Kidney (tissue), 14 donors: ENCODE measurements around the gene TNFRSF11A. TPM values are rescaled to one million over a fixed set of nuclear protein-coding genes. Genes with fewer than 3 reads are reported as not detected.

Experiments used
- DNase-seq, 5 donors: peaks; one replicate each; pipeline ENCODE4 v3.0.0-alpha.2; 2013 to 2020
- FAIRE-seq: peaks from 2 replicates; lab custom pipeline; 2012; peaks lifted over from hg19 to GRCh38; lab: Jason Lieb, UNC
- H3K27ac ChIP-seq, 2 donors: one replicate each; pipeline ENCODE4 v1.7.0; 2013; ENCODE audit warnings: low read depth in 2 of 2, low read length in 2 of 2, inconsistent platforms in 1 of 2
- H3K27me3 ChIP-seq: one replicate; pipeline ENCODE4 v1.7.1; 2013; ENCODE audit warnings: low read length, inconsistent platforms; ENCODE audit not compliant: control insufficient read depth, insufficient read depth
- H3K36me3 ChIP-seq, 3 donors: one replicate each; pipeline versions ENCODE4 v1.7.0 to v1.7.1; 2013; ENCODE audit warnings: low read length in 3 of 3, control low read depth in 1 of 3, inconsistent platforms in 1 of 3; ENCODE audit not compliant: insufficient read depth in 3 of 3, control insufficient read depth in 2 of 3
- H3K4me1 ChIP-seq, 3 donors: one replicate each; pipeline versions ENCODE4 v1.7.0 to v1.7.1; 2013; ENCODE audit warnings: low read length in 3 of 3, inconsistent platforms in 1 of 3, low read depth in 1 of 3; ENCODE audit not compliant: control insufficient read depth in 2 of 3, insufficient read depth in 2 of 3
- H3K4me3 ChIP-seq, 3 donors: one replicate each; pipeline versions ENCODE4 v1.7.0 to v1.8.1; 2013; ENCODE audit warnings: low read length in 3 of 3, control low read depth in 1 of 3, inconsistent platforms in 1 of 3
- H3K9ac ChIP-seq, 3 donors: one replicate each; pipeline versions ENCODE4 v1.7.0 to v1.7.1; 2013; ENCODE audit warnings: low read length in 3 of 3, control low read depth in 1 of 3, inconsistent platforms in 1 of 3
- H3K9me3 ChIP-seq, 3 donors: one replicate each; pipeline versions ENCODE4 v1.7.0 to v1.7.1; 2013; ENCODE audit warnings: low read length in 3 of 3, control low read depth in 1 of 3, inconsistent platforms in 1 of 3; ENCODE audit not compliant: control insufficient read depth in 2 of 3, insufficient read depth in 1 of 3
- CTCF ChIP-seq: IDR thresholded peaks from 3 replicates; pipeline ENCODE4 v1.5.1; 2012; ENCODE audit warnings: mild to moderate bottlenecking, moderate library complexity, borderline replicate concordance; ENCODE audit not compliant: insufficient read depth; ENCODE audit errors: extremely low read depth
- intact Hi-C: fragments of 100-400 bp; cut with DNase I; formaldehyde crosslinking; loops from one replicate; pipeline ENCODE4 v1.11.1; 2022
- polyA plus RNA-seq: library from polyadenylated mRNA; stranded (reverse); fragments of 350-450 nt; fragmentation: Illumina TruSeq; extraction: RNeasy Lipid Tissue Mini Kit (QIAGEN cat#74804); gene quantifications from one replicate; pipeline ENCODE4 v1.2.3, GENCODE V29; 2014; ENCODE audit warnings: low read depth, low replicate concordance; ENCODE audit not compliant: insufficient read depth
- total RNA-seq: library from RNA; stranded (reverse); fragmentation: NEBNext Ultra II Directional; extraction: Animal tissue kit (Norgen Biotek cat#: 25700); gene quantifications from one replicate; pipeline ENCODE4 v1.2.1, GENCODE V29; 2021
- donor health status: control.
- donor health status: control.
- donor health status: control.
- donor health status: control.
- donor health status: control.
- donor health status: DM: yes; HTN: yes; CAD: no.
- donor health status: Normal renal cell carcinoma (clear cell type).

TNFRSF11A gene
- total and polyA plus RNA-seq, 2 donors from 2014 or later: 0.39 to 5.4 TPM

- intact Hi-C loops: no loop called here
- no peak for FAIRE-seq
- no peaks in the 10 kb centered on the region for H3K4me1 ChIP-seq
These were observed 21.4 kb downstream of the TNFRSF11A start for GRCh38 chr18:62346333-62347088.

GRCh38 chr18:62347089-62347506 lies 22.0 kb downstream of the TNFRSF11A start:
- DNase-seq (no peak), FAIRE-seq (no peak)
- Histone ChIP-seq H3K9ac (no peak overlapping the region), H3K36me3 (no peaks in the 10 kb centered on the region), H3K4me1 (no peaks in the 10 kb centered on the region), H3K27ac (no peak overlapping the region), H3K9me3 (no peaks in the 10 kb centered on the region), H3K4me3 (no peak overlapping the region), H3K27me3 (no peaks in the 10 kb centered on the region)
- intact Hi-C loops: no loop called here
- no peak for TF ChIP-seq CTCF

More at GRCh38 chr18:62346333-62347088, 21.4 kb downstream of the TNFRSF11A start:
- Histone ChIP-seq H3K9ac (no peak overlapping the region), H3K9me3 (no peaks in the 10 kb centered on the region), H3K27me3 (no peaks in the 10 kb centered on the region), H3K36me3 (no peaks in the 10 kb centered on the region), H3K27ac (no peak overlapping the region), H3K4me3 (no peak overlapping the region)
- DNase-seq: no peak
- no peak for TF ChIP-seq CTCF

DNA sequence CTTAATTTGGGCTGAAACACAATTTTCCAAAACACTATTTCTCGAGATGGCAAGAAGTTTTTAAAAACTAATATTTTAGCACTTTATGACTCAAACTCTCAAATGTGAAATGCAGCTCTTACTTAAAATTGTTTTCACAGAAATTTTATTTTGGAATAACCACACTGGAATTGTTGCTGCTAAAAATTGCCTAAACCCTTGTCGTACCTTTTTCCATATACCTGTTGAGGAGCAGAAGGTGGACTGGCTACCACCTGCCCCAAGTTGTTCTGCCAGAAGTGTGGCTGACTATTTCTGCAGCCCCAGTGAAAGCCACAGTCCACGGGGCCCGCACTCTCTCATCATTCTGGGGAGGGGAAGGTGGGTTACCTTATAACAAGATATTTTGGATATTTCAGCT lies 23.4 kb downstream of the TNFRSF11A start:
- no peak overlapping the region for H3K27ac ChIP-seq
- H3K36me3 ChIP-seq: no peaks in the 10 kb centered on the region
- DNase-seq (no peak), FAIRE-seq (no peak)
- H3K9ac ChIP-seq: no peak overlapping the region
- TF ChIP-seq CTCF: no peak
- H3K9me3 ChIP-seq: no peaks in the 10 kb centered on the region
- no peak overlapping the region for H3K4me3 ChIP-seq
- intact Hi-C loops: no loop called here
- no peaks in the 10 kb centered on the region for H3K4me1 ChIP-seq
- no peaks in the 10 kb centered on the region for H3K27me3 ChIP-seq
